ENCODE measurements around the gene KRT71.

Gene KRT71

GRCh38 chr12:52534482-52534881, 18.5 kb downstream of the KRT71 start:
- no peak overlapping the region for H3K27ac ChIP-seq
- no peaks in the 10 kb centered on the region for H3K27me3 ChIP-seq (ENCODE audit: control insufficient read depth, insufficient read depth, low read length)
- no peaks in the 10 kb centered on the region for H3K9me3 ChIP-seq (ENCODE audit: control insufficient read depth, low read length)
- no peaks in the 10 kb centered on the region for H3K36me3 ChIP-seq (ENCODE audit: control insufficient read depth, insufficient read depth, low read length)
- H3K4me2 ChIP-seq (ENCODE audit: low read length) = no peak overlapping the region
- H3K9ac ChIP-seq = no peak overlapping the region
- no peaks in the 10 kb centered on the region for H3K79me2 ChIP-seq
- no peak for TF ChIP-seq CTCF (IDR thresholded peaks at IDR 0.05)
- no peak overlapping the region for H3K4me3 ChIP-seq (ENCODE audit: low read depth, low read length)
- no peak overlapping the region for H2AFZ ChIP-seq
- H3K4me1 ChIP-seq = no peaks in the 10 kb centered on the region

GRCh38 chr12:52533686-52534470, 19.1 kb downstream of the KRT71 start:
- Histone ChIP-seq H3K4me3 (ENCODE audit: low read depth, low read length) (no peak overlapping the region), H3K27ac (no peak overlapping the region), H3K79me2 (no peaks in the 10 kb centered on the region), H2AFZ (no peak overlapping the region), H3K36me3 (ENCODE audit: control insufficient read depth, insufficient read depth, low read length) (no peaks in the 10 kb centered on the region), H3K4me1 (no peaks in the 10 kb centered on the region), H3K4me2 (ENCODE audit: low read length) (no peak overlapping the region), H3K9me3 (ENCODE audit: control insufficient read depth, low read length) (no peaks in the 10 kb centered on the region), H3K9ac (no peak overlapping the region), H3K27me3 (ENCODE audit: control insufficient read depth, insufficient read depth, low read length) (no peaks in the 10 kb centered on the region)
- no peak for TF ChIP-seq CTCF (IDR thresholded peaks at IDR 0.05)

DNA sequence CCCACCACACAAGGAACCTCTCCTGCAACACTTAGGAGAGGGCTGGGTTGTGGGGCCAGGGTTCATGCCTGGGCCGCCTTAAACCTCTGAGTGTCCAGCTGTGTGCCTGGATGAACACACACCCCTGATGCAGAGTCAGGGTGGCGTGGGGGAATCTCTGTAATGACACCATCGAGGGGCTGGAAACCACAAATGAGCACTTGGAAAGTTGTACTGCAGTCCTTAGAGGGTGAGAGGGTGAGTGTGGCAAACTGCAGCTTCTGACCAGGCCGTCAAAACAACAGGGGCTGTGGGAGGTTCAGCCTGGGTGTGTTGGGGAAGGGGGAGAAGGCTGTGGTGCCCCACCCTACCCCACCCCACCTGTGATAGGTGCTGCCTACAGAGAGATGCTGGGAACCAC, 20.3 kb downstream of the KRT71 start:
- Histone ChIP-seq H3K4me1 (no peaks in the 10 kb centered on the region), H3K79me2 (no peaks in the 10 kb centered on the region), H3K36me3 (ENCODE audit: control insufficient read depth, insufficient read depth, low read length) (no peaks in the 10 kb centered on the region), H3K27me3 (ENCODE audit: control insufficient read depth, insufficient read depth, low read length) (no peaks in the 10 kb centered on the region), H3K4me2 (ENCODE audit: low read length) (no peak overlapping the region), H3K4me3 (ENCODE audit: low read depth, low read length) (no peak overlapping the region), H3K9me3 (ENCODE audit: control insufficient read depth, low read length) (no peaks in the 10 kb centered on the region), H3K27ac (no peak overlapping the region), H2AFZ (no peak overlapping the region), H3K9ac (no peak overlapping the region)
- no peak for TF ChIP-seq CTCF (IDR thresholded peaks at IDR 0.05)

GRCh38 chr12:52531566-52532300, 21.2 kb downstream of the KRT71 start:
- H2AFZ ChIP-seq = no peak overlapping the region
- no peaks in the 10 kb centered on the region for H3K27me3 ChIP-seq (ENCODE audit: control insufficient read depth, insufficient read depth, low read length)
- H3K4me2 ChIP-seq (ENCODE audit: low read length) = no peak overlapping the region
- H3K9me3 ChIP-seq (ENCODE audit: control insufficient read depth, low read length) = no peaks in the 10 kb centered on the region
- H3K4me3 ChIP-seq (ENCODE audit: low read depth, low read length) = no peak overlapping the region
- TF ChIP-seq CTCF (IDR thresholded peaks at IDR 0.05) = no peak
- H3K9ac ChIP-seq = no peak overlapping the region
- no peaks in the 10 kb centered on the region for H3K36me3 ChIP-seq (ENCODE audit: control insufficient read depth, insufficient read depth, low read length)
- H3K79me2 ChIP-seq = no peaks in the 10 kb centered on the region
- no peak overlapping the region for H3K27ac ChIP-seq
- H3K4me1 ChIP-seq = no peaks in the 10 kb centered on the region
